HFFc6 (cell line): Measurements from ENCODE around the gene PIK3R5. TPM values are rescaled to one million over a fixed set of nuclear protein-coding genes. Genes with fewer than 3 reads are reported as not detected.
"Not testable (repeated sequence)": the region's sequence is repeated elsewhere in the genome, so short reads cannot be mapped to it uniquely, and the experiment has no call there.

ENCODE experiments used
- DNase-seq: peaks from one replicate; pipeline ENCODE4 v3.0.0-alpha.2; 2018
- H3K27ac Mint-ChIP-seq: 2 replicates; pipeline ENCODE4 v1.8.0; 2020; ENCODE audit warnings: mild to moderate bottlenecking, mixed read lengths
- H3K27me3 Mint-ChIP-seq: 2 replicates; pipeline ENCODE4 v1.8.0; 2021; ENCODE audit warnings: mild to moderate bottlenecking, moderate library complexity, mixed read lengths; ENCODE audit not compliant: insufficient read depth
- H3K36me3 Mint-ChIP-seq: 2 replicates; pipeline ENCODE4 v1.8.0; 2021; ENCODE audit warnings: low read depth, mixed read lengths
- H3K4me1 Mint-ChIP-seq: 2 replicates; pipeline ENCODE4 v1.8.0; 2020; ENCODE audit warnings: low read depth, mixed read lengths
- H3K4me3 Mint-ChIP-seq: 2 replicates; pipeline ENCODE4 v1.8.0; 2020; ENCODE audit warnings: mild to moderate bottlenecking, moderate library complexity, mixed read lengths
- H3K9me3 Mint-ChIP-seq: 2 replicates; pipeline ENCODE4 v1.8.0; 2020; ENCODE audit warnings: mild to moderate bottlenecking, mixed read lengths
- CTCF ChIP-seq: fragments of 200-600 bp; sonication (generic); IDR thresholded peaks from 2 replicates; pipeline ENCODE4 v1.5.0; 2021; ENCODE audit warnings: antibody characterized with exemption, mild to moderate bottlenecking
- total RNA-seq, 6 experiments: library from RNA; stranded (reverse); fragmentation: NEBNext Ultra II Directional; extraction: Animal tissue kit (Norgen Biotek cat#: 25700); gene quantifications; 2 replicates in 1 of 6; 3 replicates in 5 of 6; pipeline ENCODE4 v1.2.3, GENCODE V29; 2021

Gene PIK3R5
- total RNA-seq, 6 experiments from 2014 or later, result not detected

DNA sequence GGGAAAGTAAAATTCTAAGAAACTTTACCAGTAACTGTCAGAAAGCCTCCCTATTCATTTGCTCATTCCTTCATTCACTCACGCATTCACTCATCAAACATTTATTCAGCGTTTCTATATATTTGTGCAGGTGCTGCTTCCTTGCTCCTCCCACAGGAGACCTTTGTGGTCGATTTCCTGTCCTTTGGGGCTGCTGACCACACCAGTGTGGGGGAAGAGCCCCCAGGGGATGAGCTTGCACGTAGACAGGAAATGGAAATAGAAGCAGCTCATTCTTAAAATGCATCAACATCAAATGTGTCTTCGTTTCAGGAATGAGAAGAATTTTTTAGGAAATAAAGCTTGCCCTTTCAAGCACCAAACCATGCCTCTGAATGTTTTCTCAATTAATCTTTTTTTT lies 107.6 kb downstream of the PIK3R5 start:
- Mint-ChIP-seq H3K27ac (peak overlapping the region; percentile 42; the same call in 1 of the 2 replicates), H3K36me3 (no peaks in the 10 kb centered on the region), H3K4me1 (no peaks in the 10 kb centered on the region), H3K27me3 (no peaks in the 10 kb centered on the region), H3K4me3 (no peak overlapping the region), H3K9me3 (peaks cover 4% of the 10 kb centered on the region; the same call in 1 of the 2 replicates)
- no peak for TF ChIP-seq CTCF
- DNase-seq, result no peak

DNA sequence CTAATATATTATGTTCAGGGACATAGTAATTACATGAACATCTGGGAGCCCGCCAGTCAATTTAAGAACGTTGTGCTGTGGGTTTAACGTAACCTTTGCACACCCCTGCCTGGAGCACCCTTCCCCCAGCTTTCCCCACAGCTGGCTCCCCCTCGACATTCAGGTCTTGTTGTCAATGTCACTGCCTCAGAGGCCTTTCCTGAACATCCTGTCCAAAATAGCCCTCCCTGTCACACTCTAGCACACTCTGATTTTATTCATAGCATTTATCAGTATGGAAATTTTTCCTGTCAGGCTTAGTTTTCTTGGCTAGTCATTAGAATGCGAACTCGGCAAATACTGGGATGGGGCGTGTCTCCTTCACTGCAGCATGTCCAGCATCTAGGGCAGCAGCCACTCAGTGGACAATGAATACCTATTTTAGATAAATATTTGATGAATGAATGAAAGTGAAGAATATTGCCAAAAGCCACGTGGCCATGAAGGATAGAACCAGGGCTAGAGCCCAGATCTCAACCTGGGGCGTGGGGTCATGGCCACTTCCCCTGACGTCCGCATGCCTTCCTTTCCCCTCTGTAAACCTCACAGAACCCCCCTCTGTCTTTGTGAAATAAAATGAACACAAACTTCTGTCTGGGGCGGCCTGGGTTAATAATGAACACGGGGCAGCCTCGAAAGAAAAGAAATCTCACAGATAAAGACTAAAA lies 108.5 kb downstream of the PIK3R5 start:
- no peak for DNase-seq
- TF ChIP-seq CTCF, result no peak
- Mint-ChIP-seq H3K36me3 (no peaks in the 10 kb centered on the region), H3K27ac (no peak overlapping the region), H3K4me3 (no peak overlapping the region), H3K9me3 (peaks cover 4% of the 10 kb centered on the region; the same call in 1 of the 2 replicates), H3K4me1 (no peaks in the 10 kb centered on the region), H3K27me3 (no peaks in the 10 kb centered on the region)

GRCh38 chr17:8856205-8856603 lies 109.3 kb downstream of the PIK3R5 start:
- H3K36me3 Mint-ChIP-seq, DNase-seq, H3K27ac Mint-ChIP-seq, H3K9me3 Mint-ChIP-seq, H3K4me1 Mint-ChIP-seq, H3K4me3 Mint-ChIP-seq, H3K27me3 Mint-ChIP-seq: not testable (repeated sequence)

- TF ChIP-seq CTCF, result no peak
- no peak for DNase-seq
- Mint-ChIP-seq H3K4me3 (no peak overlapping the region), H3K27ac (no peak overlapping the region), H3K27me3 (no peaks in the 10 kb centered on the region), H3K4me1 (no peaks in the 10 kb centered on the region), H3K36me3 (no peaks in the 10 kb centered on the region), H3K9me3 (no peaks in the 10 kb centered on the region)
Measured at GRCh38 chr17:8855477-8856204, 109.9 kb downstream of the PIK3R5 start.

- Mint-ChIP-seq H3K9me3 (peaks cover 4% of the 10 kb centered on the region; the same call in 1 of the 2 replicates), H3K27me3 (no peaks in the 10 kb centered on the region; the same call in 1 of the 2 replicates), H3K27ac (no peak overlapping the region)
Measured at GRCh38 chr17:8851600-8851999, 113.9 kb downstream of the PIK3R5 start.

More at GRCh38 chr17:8851600-8851999, 113.9 kb downstream of the PIK3R5 start:
- Mint-ChIP-seq H3K4me3 (no peak overlapping the region), H3K36me3 (no peaks in the 10 kb centered on the region), H3K4me1 (no peaks in the 10 kb centered on the region)
- no peak for DNase-seq
- no peak for TF ChIP-seq CTCF
